DMS153 treated with DMSO at 0.1 percent for 48 hours (cell line): ENCODE results near the gene ARL8A.
"Not testable (repeated sequence)": the region's sequence is repeated elsewhere in the genome, so short reads cannot be mapped to it uniquely, and the experiment has no call there.

Experiments
- DNase-seq: peaks from one replicate; lab custom pipeline; 2025; ENCODE audit not compliant: unreplicated experiment; lab: John Stamatoyannopoulos, UW

Gene ARL8A

DNA sequence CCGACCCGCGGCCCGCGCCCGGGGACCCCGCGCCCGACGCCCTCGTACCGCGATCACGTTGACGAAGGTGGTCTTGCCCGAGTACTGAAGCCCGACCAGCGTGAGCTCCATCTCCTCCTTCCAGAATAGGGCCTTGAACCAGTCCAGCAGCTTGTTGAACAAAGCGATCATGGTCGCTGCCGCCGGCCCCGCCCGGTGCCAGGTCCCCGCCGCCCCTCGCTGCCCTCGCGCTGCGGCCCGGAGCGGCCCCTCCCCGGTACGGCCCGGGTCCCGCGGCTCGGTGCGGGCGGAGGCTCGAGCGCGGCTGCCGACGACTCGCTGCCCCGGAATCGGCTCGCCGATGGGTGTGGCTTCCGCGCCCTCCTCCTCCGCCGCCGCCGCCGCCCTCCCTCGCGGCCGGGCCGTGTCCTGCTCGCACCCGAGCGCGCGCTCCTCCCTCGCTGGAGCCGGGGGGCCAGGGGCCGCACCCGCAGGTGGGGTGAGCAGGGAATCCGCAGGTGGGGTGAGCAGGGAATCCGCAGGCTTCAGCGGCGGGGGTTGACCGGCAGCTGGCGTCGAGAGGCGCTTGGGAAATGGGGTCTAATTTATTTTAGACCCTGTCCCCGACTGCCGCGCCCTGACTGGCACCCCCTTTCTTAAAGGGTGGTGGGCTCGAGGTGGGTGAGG is at the start of gene ARL8A:
Gene ARL8A (minus strand): TSS at position 336 of the 666 bp plus-strand sequence. CDS start 165 bp downstream, at position 171.
- DNase-seq, result peak; percentile 57

DNA sequence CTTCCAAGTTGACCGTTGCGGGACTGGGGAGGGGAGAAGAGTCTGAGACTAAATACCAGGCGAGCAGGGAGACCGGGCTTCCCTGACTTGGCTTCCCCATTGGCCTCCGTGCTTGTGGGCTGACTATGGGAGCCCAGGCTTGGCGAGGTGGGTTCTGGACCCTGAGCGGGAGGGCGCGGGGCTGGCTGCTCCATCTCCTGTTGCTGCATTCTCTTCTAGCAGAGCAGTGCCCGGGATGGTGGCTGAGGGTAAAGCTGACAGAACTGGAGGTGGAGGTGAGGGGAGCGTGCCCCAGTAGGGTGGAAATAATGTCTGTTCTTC is 49.8 kb upstream of the ARL8A start:
- no peak for DNase-seq

DNA sequence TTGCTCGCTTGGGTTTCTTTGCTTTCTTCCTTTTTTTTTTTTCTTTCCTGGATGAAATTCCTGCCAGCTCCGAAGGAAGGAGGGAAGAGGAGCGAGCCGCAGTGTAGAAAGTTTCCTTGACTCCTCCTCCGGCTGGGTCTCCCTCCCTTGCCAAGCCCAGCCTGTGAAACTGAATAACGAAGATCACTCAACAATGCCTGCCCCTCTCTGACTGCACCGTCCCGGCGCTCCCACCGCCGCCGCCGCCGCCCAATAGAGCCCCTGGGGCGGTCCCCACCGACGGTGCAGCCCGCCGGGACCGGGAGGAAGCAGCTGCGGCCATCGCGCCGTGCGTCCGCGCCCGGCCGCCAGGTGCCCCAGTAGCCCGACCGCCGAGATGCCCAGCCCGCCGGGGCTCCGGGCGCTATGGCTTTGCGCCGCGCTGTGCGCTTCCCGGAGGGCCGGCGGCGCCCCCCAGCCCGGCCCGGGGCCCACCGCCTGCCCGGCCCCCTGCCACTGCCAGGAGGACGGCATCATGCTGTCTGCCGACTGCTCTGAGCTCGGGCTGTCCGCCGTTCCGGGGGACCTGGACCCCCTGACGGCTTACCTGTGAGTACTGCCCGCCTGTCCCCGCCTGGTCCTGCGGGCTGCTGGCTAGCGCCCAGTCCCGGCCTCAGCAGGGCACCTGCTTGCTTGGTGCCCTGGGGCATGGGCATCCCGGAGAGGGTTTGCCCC is 49.2 kb upstream of the ARL8A start, which contains the start of gene LGR6:
Gene LGR6 (plus strand): TSS at position 186 of the 714 bp plus-strand sequence. CDS start 191 bp downstream, at position 377.
- DNase-seq, result no peak

DNA sequence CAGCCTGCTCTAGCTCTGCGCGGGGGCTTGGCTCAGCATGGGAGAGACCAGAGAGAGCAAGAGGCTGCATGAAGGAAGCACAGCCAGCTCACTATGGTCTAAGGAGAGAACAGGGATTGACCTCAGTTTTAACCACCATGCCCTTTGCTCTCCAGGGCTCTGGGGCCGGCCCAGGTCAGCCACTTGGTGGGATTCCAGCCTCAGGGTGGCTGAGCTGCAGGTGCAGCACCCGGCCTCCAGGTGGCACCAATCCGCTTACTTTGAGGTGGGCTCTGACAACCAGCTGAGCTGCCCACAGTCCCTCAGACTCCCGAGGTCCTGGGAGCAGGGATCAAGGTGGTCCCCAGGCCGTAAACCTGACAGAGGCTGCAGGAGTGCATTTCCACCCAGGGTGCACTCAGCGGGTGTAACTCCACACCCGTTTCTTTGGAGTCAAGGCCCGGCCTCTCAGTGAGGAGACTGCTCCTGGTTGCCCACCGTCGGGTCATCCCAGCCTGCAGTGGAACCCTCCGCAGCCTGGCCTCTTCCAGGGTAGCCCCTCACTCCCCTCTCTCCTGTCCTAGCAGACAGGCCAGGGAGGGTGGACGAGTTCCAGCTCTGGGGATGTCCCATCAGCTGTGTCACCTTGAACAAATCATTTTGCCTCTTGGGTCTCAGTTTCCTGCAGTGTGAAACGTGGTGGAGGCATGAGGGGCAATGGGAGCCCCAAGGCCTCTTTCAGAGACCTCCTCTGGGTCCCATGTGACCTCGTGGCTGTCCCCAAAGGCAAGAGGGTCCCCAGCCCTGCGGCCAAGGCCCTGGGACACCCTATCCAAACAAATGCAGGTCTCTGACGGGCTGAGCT is 48.5 kb upstream of the ARL8A start:
- peak; percentile 60 for DNase-seq

DNA sequence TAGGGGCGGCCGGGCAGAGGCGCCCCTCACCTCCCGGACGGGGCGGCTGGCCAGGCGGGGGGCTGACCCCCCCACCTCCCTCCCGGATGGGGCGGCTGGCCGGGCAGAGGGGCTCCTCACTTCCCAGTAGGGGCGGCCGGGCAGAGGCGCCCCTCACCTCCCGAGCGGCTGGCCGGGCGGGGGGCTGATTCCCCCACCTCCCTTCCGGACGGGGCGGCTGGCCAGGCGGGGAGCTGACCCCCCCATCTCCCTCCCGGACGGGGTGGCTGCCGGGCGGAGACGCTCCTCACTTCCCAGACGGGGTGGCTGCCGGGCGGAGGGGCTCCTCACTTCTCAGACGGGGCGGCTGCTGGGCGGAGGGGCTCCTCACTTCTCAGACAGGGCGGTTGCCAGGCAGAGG is 46.9 kb upstream of the ARL8A start:
- DNase-seq, result not testable (repeated sequence)

GRCh38 chr1:202189918-202190715 is 45.6 kb upstream of the ARL8A start:
- no peak for DNase-seq

DNA sequence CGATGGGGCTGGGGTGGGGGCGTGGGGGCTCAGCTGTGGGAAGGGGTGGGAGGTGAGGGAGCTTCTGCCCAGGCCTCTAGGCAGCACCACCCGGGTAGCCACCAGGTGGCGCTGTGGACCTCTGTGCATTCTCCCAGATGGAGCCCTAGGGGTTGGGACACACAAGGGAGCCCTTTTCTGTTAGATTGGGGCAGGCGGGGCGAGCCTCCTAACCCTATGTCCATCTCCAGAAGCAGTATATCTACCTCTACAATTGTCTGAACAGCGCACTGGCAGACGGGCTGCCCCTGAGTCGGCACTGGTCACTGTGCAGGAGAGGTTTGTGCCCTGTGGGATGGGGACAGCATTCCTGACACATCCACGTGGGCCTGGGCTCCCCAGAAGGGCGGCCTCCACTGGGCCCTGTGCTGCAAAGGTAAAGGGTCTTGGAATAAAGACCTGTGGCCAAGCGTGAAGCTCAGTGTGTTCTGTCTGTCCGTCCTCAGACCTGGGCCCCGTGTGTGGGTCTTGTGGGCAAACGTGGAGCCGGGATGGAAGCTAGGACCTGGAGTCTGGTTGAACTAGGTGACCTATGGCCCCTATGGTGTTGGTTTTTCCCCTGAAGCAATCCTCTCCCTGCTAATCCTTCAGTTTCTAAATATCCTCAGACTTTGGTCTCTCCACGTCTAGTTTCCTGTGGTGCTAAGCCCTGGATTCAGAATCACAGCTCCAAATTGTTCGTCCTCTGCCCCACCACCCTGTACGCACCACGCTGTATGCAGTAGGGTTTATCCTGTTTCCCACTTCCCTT is 44.7 kb upstream of the ARL8A start:
- DNase-seq, result peak; percentile 35

DNA sequence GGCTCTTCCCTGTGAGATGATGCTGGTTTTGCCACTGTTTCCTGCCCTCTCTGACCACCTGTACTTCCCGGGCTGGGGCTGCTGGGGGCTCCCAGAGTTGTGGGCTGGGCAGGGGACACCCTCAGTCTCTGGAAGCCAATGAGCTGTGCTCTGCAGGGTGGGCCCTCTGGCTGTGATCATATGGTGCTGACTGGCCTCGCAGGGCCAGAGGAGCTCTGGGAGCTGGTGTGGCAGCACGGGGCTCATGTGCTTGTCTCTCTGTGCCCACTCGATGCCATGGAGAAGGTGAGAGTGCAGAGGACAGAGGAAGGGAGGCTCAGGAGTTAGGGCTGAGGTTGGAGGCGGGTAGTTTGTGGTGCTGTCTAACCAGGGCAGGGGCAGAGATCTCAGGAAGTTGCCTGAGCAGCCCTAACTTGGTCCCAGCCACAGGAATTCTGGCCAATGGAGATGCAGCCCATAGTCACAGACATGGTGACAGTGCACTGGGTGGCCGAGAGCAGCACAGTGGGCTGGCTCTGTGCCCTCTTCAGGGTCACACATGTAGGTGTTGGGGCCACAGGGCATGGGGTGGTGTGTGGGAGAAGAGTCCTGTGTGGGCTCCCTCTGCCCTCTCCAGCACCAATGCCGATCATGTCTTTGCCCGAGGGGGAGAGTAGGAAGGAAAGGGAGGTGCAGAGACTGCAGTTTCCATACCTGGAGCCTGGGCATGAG is 43.3 kb upstream of the ARL8A start:
- no peak for DNase-seq

DNA sequence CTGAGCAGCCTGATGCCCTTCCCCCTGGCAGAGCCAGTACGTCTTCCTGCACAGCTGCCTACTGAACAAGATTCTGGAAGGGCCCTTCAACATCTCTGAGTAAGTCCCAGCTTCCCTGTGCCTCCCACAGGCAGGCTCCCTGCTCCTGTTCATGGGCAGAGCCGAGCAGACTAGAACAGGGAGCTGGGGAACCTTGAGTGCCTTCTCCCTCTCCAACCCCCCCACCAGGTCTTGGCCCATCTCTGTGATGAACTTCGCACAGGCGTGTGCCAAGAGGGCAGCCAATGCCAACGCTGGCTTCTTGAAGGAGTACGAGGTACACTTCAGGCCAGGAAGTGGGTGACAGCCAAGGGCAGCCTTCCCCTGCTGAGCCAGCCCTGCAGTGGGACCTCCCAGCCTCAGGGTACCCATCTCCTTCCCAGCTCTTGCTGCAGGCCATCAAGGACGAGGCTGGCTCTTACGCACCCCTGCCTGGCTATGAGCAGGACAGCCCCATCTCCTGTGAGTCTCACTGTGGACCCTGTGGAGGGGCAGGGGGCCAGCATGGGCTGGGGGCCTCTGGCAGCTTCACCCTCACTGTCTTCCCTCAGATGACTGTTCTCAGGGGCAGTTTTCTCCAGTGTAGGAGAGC is 42.6 kb upstream of the ARL8A start:
- DNase-seq, result no peak

GRCh38 chr1:202186327-202186726 is 41.8 kb upstream of the ARL8A start:
- DNase-seq, result no peak

- DNase-seq, result peak; percentile 63
Observed at GRCh38 chr1:202184750-202185460, 40.4 kb upstream of the ARL8A start.

DNA sequence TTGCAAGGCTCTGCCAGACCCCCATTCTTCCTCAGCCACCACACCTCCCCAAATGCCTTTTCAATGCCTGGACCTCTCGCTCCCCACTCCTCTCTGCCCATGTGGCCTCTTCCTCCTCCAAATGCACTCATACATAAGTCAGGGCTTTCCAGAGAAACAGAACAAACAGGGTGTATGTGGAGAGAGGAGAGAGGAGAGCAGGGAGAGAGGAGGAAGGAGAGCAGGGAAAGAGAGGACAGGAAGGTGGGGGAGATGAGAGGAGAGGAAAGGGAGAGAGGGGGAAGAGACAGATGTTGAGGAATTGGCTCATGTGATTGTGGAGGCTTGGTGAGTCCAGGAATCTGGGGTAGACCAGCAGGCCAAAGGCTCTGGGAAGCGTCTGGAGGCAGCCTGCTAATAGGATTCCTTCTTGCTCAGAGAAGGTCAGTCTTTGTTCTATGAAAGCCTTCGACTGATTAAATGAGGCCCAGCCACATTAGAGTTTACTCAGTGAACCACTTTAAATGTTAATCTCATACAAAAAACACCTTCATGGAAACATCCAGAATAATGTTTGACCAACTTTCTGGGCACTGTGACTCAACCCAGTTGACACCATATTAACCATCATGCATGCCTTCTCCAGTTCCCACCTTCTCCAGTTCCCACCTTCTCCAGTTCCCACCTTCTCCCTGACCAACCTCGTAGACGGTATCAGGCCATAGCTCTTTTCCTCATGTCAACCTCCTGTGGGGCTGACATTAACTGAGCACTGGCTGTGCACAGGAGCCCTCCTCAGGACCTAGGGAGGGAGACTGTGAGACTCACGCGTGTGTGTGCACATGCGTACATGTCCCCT is 37.7 kb upstream of the ARL8A start:
- no peak for DNase-seq

GRCh38 chr1:202181586-202181985 is 37.0 kb upstream of the ARL8A start:
- no peak for DNase-seq

DNA sequence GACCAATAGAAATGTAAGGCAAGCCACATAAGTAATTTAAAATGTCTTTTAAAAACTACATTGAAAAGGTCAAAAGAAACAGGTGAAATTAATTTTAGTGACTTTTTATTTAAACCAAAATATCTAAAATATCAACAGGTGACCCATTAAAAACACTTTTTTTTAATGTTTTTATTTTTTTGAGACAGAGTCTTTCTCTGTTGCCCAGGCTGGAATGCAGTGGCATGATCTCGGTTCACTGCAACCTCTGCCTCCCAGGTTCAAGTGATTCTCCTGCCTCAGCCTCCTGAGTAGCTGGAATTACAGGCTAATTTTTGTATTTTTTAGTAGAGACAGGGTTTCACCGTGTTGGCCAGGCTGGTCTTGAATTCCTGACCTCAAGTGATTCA is 36.2 kb upstream of the ARL8A start:
- not testable (repeated sequence) for DNase-seq

- no peak for DNase-seq
Observed at GRCh38 chr1:202179828-202180750, 35.6 kb upstream of the ARL8A start.
